ENCODE measurements around the gene SERF2. TPM values are rescaled to one million over a fixed set of nuclear protein-coding genes. Genes with fewer than 3 reads are reported as not detected.
A peak's percentile ranks its signal among the peaks of the same experiment; 100 is the strongest.
"Not testable (repeated sequence)": the region's sequence is repeated elsewhere in the genome, so short reads cannot be mapped to it uniquely, and the experiment has no call there.

Gene SERF2
- total RNA-seq, 1 experiment from 2014 or later: 665 TPM

- BruUV-seq (replicated peaks): TSS peak; percentile 92
- Histone ChIP-seq H3K4me2 (ENCODE audit: low read length) (peak within 1 kb of the TSS; percentile 94), H3K4me3 (ENCODE audit: low read length) (peak within 1 kb of the TSS; percentile 91), H3K9ac (ENCODE audit: low read length) (peak within 1 kb of the TSS; percentile 91), H3K4me1 (ENCODE audit: insufficient read depth, low read length) (peaks cover 34% of the 10 kb centered on the region), H3K9me2 (replicated peaks; ENCODE audit: low read length) (no peaks in the 10 kb centered on the region), H3F3A (ENCODE audit: low read length, unreplicated experiment) (no peaks in the 10 kb centered on the region), H3K9me3 (ENCODE audit: low read length) (no peaks in the 10 kb centered on the region), H4K20me1 (ENCODE audit: low read length) (no peaks in the 10 kb centered on the region; the same call in 1 of the 2 replicates), H3K27ac (ENCODE audit: low read length) (peak within 1 kb of the TSS; percentile 85), H3K27me3 (ENCODE audit: low read length) (no peaks in the 10 kb centered on the region), H3K79me2 (ENCODE audit: low read length) (peaks cover 81% of the 10 kb centered on the region), H2AFZ (ENCODE audit: low read length) (peak within 1 kb of the TSS; percentile 73), H3K36me3 (ENCODE audit: low read depth, low read length) (no peaks in the 10 kb centered on the region; the same call in none of the 2 replicates)
- POLR2A ChIA-PET (ENCODE audit: unreplicated experiment): interaction anchor here (0.5 to 0.9 kb wide), 8 partner anchors 15 to 718 kb away, joined by 3 to 6 read pairs (median 3); partner anchors contain the start of genes HYPK and SERINC4
- DNase-seq (peak; percentile 97), ATAC-seq (peak; percentile 75)
- CTCF ChIA-PET: interaction anchor here (1.1 kb wide), 1 partner anchor 48 kb away, joined by 4 read pairs; the partner anchor contains the start of gene ELL3
- TF ChIP-seq EZH2phosphoT487 (IDR thresholded peaks at IDR 0.05; ENCODE audit: borderline replicate concordance, low read length) (no peak), EZH2 (IDR thresholded peaks at IDR 0.05; ENCODE audit: low read length, unreplicated experiment) (no peak)
- TF ChIP-seq, protein P1, sequence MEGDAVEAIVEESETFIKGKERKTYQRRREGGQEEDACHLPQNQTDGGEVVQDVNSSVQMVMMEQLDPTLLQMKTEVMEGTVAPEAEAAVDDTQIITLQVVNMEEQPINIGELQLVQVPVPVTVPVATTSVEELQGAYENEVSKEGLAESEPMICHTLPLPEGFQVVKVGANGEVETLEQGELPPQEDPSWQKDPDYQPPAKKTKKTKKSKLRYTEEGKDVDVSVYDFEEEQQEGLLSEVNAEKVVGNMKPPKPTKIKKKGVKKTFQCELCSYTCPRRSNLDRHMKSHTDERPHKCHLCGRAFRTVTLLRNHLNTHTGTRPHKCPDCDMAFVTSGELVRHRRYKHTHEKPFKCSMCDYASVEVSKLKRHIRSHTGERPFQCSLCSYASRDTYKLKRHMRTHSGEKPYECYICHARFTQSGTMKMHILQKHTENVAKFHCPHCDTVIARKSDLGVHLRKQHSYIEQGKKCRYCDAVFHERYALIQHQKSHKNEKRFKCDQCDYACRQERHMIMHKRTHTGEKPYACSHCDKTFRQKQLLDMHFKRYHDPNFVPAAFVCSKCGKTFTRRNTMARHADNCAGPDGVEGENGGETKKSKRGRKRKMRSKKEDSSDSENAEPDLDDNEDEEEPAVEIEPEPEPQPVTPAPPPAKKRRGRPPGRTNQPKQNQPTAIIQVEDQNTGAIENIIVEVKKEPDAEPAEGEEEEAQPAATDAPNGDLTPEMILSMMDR (conservative IDR thresholded peaks at IDR 0.05; ENCODE audit: low read depth, low read length): no peak
- intact Hi-C loops (cut with micrococcal nuclease): loop anchor here (1.0 to 10.0 kb wide), 2 partner anchors 23 to 600 kb away; partner anchors contain the start of gene CTDSPL2
Measured at GRCh38 chr15:43824302-43825246, 32.5 kb downstream of the SERF2 start, which contains the start of gene MFAP1. Gene MFAP1, minus strand, starts transcription at chr15:43824690. Its CDS starts 121 bp downstream, at chr15:43824569.

DNA sequence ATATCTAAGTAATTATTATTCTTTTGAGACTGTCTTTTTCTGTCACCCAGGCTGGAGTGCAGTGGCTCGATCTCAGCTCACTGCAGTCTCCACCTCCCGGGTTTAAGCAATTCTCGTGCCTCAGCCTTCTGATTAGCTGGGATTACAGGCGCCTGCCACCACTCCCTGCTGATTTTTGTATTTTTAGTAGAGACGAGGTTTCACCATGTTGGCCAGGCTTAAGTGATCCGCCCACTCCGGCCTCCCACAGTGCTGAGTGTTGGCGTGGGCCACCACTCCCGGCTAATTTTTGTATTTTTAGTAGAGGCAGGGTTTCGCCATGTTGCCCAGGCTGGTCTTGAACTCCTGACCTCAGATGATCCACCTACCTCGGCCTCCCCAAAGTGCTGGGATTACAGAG, 33.2 kb downstream of the SERF2 start:
- not testable (repeated sequence) for H3K4me3 ChIP-seq (ENCODE audit: low read length); H4K20me1 ChIP-seq (ENCODE audit: low read length); H3K27me3 ChIP-seq (ENCODE audit: low read length); ATAC-seq; H3K27ac ChIP-seq (ENCODE audit: low read length); H3K9me2 ChIP-seq (replicated peaks; ENCODE audit: low read length); BruUV-seq (replicated peaks); H3K36me3 ChIP-seq (ENCODE audit: low read depth, low read length); H3K9ac ChIP-seq (ENCODE audit: low read length); H3F3A ChIP-seq (ENCODE audit: low read length, unreplicated experiment); H3K9me3 ChIP-seq (ENCODE audit: low read length); DNase-seq; H3K4me2 ChIP-seq (ENCODE audit: low read length); H2AFZ ChIP-seq (ENCODE audit: low read length)
- POLR2A ChIA-PET (ENCODE audit: unreplicated experiment): interaction anchor here (0.6 to 0.9 kb wide), 3 partner anchors 14 to 66 kb away, joined by 3 read pairs; partner anchors contain the start of genes HYPK and SERINC4
- CTCF ChIA-PET: interaction anchor here (1.1 kb wide), 1 partner anchor 49 kb away, joined by 4 read pairs; the partner anchor contains the start of gene ELL3
- Histone ChIP-seq H3K4me1 (ENCODE audit: insufficient read depth, low read length) (peaks cover 34% of the 10 kb centered on the region), H3K79me2 (ENCODE audit: low read length) (peaks cover 80% of the 10 kb centered on the region)
- intact Hi-C loops (cut with micrococcal nuclease): loop anchor here (10.0 kb wide), 1 partner anchor 599 kb away; the partner anchor contains the start of gene CTDSPL2

- peaks cover 3% of the 10 kb centered on the region for H3K36me3 ChIP-seq (ENCODE audit: low read depth, low read length)
- peaks cover 34% of the 10 kb centered on the region for H3K4me1 ChIP-seq (ENCODE audit: insufficient read depth, low read length)
- H3K27ac ChIP-seq (ENCODE audit: low read length): no peak overlapping the region
- TF ChIP-seq EZH2phosphoT487 (IDR thresholded peaks at IDR 0.05; ENCODE audit: borderline replicate concordance, low read length): no peak
- TF ChIP-seq, protein P1 (conservative IDR thresholded peaks at IDR 0.05; ENCODE audit: low read depth, low read length): no peak
- TF ChIP-seq EZH2 (IDR thresholded peaks at IDR 0.05; ENCODE audit: low read length, unreplicated experiment): no peak
- H4K20me1 ChIP-seq (ENCODE audit: low read length): no peaks in the 10 kb centered on the region; the same call in 1 of the 2 replicates
- peak overlapping the region; percentile 92; the same call in 1 of the 2 replicates for H3K4me2 ChIP-seq (ENCODE audit: low read length)
- no peaks in the 10 kb centered on the region for H3F3A ChIP-seq (ENCODE audit: low read length, unreplicated experiment)
- no peaks in the 10 kb centered on the region for H3K27me3 ChIP-seq (ENCODE audit: low read length)
- DNase-seq (no peak), ATAC-seq (no peak)
- peaks cover 80% of the 10 kb centered on the region for H3K79me2 ChIP-seq (ENCODE audit: low read length)
- peak overlapping the region; percentile 67; the same call in 1 of the 2 replicates for H3K4me3 ChIP-seq (ENCODE audit: low read length)
- intact Hi-C loops (cut with micrococcal nuclease): loop anchor here (10.0 kb wide), 1 partner anchor 599 kb away; the partner anchor contains the start of gene CTDSPL2
- no peaks in the 10 kb centered on the region for H3K9me3 ChIP-seq (ENCODE audit: low read length)
- CTCF ChIA-PET: no interaction called here
- BruUV-seq (replicated peaks): no TSS peak
- H3K9ac ChIP-seq (ENCODE audit: low read length): peak overlapping the region; percentile 88
- no peaks in the 10 kb centered on the region for H3K9me2 ChIP-seq (replicated peaks; ENCODE audit: low read length)
- H2AFZ ChIP-seq (ENCODE audit: low read length): peak overlapping the region; percentile 96; the same call in 1 of the 2 replicates
- POLR2A ChIA-PET (ENCODE audit: unreplicated experiment): no interaction called here
Measured at GRCh38 chr15:43826029-43826507, 33.9 kb downstream of the SERF2 start.

Data from PC-3 (cell line).